Naive thymus-derived CD4-positive, alpha-beta T cell (primary cell): Measurements from ENCODE around the gene RNASE7. TPM values are rescaled to one million over a fixed set of nuclear protein-coding genes. Genes with fewer than 3 reads are reported as not detected.
A peak's percentile ranks its signal among the peaks of the same experiment; 100 is the strongest.

Experiments
- ATAC-seq: fragments of 150-1000 bp; cut with Tn5 transposase; 2 replicates; pipeline ENCODE4 v1.10.0; 2021; ENCODE audit warnings: mild to moderate bottlenecking, moderate library complexity
- CTCF ChIA-PET: fragments of 350-600 bp; sonication (Branson Sonifier 250); formaldehyde crosslinking; loops from one replicate; lab custom pipeline; 2021; ENCODE audit warnings: antibody characterized with exemption; lab: Charles Lee
- POLR2A ChIA-PET: fragments of 350-600 bp; sonication (Branson Sonifier 250); formaldehyde crosslinking; loops from one replicate; lab custom pipeline; 2021; ENCODE audit warnings: antibody characterized with exemption, inconsistent platforms; lab: Charles Lee
- DNase-seq, 9 donors: peaks; one replicate each; pipeline versions ENCODE4 v3.0.0 to v3.0.0-alpha.2; 2020 to 2022; ENCODE audit warnings: mixed read lengths in 1 of 9
- H3K27ac ChIP-seq: one replicate; pipeline ENCODE4 v1.7.0; 2013; ENCODE audit warnings: mild to moderate bottlenecking, low read depth, low read length, moderate library complexity
- H3K27me3 ChIP-seq, 2 donors: one replicate each; pipeline ENCODE4 v1.7.0; 2013; ENCODE audit warnings: low read length in 2 of 2, mild to moderate bottlenecking in 2 of 2, moderate library complexity in 2 of 2; ENCODE audit not compliant: control insufficient read depth in 2 of 2, insufficient read depth in 2 of 2
- H3K36me3 ChIP-seq, 3 experiments: 1 replicate in 2 of 3; 2 replicates in 1 of 3; pipeline ENCODE4 v1.7.0; 2013; ENCODE audit warnings: low read length in 3 of 3, mild to moderate bottlenecking in 3 of 3, moderate library complexity in 1 of 3; ENCODE audit not compliant: insufficient read depth in 3 of 3, control insufficient read depth in 2 of 3
- H3K4me1 ChIP-seq, 2 donors: one replicate each; pipeline ENCODE4 v1.7.0; 2013; ENCODE audit warnings: low read length in 2 of 2, mild to moderate bottlenecking in 2 of 2, moderate library complexity in 1 of 2; ENCODE audit not compliant: control insufficient read depth in 2 of 2, insufficient read depth in 2 of 2
- H3K4me3 ChIP-seq: 2 replicates; pipeline ENCODE4 v1.7.0; 2013; ENCODE audit warnings: mild to moderate bottlenecking, low read length
- H3K9me3 ChIP-seq, 3 experiments: 1 replicate in 2 of 3; 2 replicates in 1 of 3; pipeline ENCODE4 v1.7.0; 2013; ENCODE audit warnings: low read length in 3 of 3; ENCODE audit not compliant: control insufficient read depth in 2 of 3
- H3K27ac Mint-ChIP-seq, 9 donors: one replicate each; pipeline ENCODE4 v1.8.0; 2020 to 2022; ENCODE audit warnings: mixed read lengths in 9 of 9, mild to moderate bottlenecking in 8 of 9, moderate library complexity in 5 of 9, inconsistent platforms in 2 of 9
- H3K27me3 Mint-ChIP-seq, 5 donors: one replicate each; pipeline ENCODE4 v1.8.0; 2021 to 2022; ENCODE audit warnings: mixed read lengths in 5 of 5, mild to moderate bottlenecking in 1 of 5
- H3K36me3 Mint-ChIP-seq, 5 donors: one replicate each; pipeline ENCODE4 v1.8.0; 2020 to 2022; ENCODE audit warnings: mixed read lengths in 5 of 5, mild to moderate bottlenecking in 3 of 5, inconsistent platforms in 1 of 5
- H3K4me1 Mint-ChIP-seq, 7 donors: one replicate each; pipeline ENCODE4 v1.8.0; 2020 to 2022; ENCODE audit warnings: mixed read lengths in 7 of 7, mild to moderate bottlenecking in 3 of 7, inconsistent platforms in 1 of 7
- H3K4me3 Mint-ChIP-seq, 10 donors: one replicate each; pipeline ENCODE4 v1.8.0; 2020 to 2022; ENCODE audit warnings: mild to moderate bottlenecking in 10 of 10, mixed read lengths in 10 of 10, moderate library complexity in 6 of 10, inconsistent platforms in 2 of 10
- H3K9me3 Mint-ChIP-seq, 11 donors: one replicate each; pipeline ENCODE4 v1.8.0; 2020 to 2022; ENCODE audit warnings: mixed read lengths in 11 of 11, mild to moderate bottlenecking in 4 of 11, inconsistent platforms in 1 of 11, moderate library complexity in 1 of 11
- intact Hi-C, 2 donors: fragments of 100-400 bp; cut with micrococcal nuclease; formaldehyde crosslinking; loops; one replicate each; pipeline ENCODE4 v1.15.1; 2023
- polyA plus RNA-seq, 2 donors: library from polyadenylated mRNA; unstranded; fragments of 300-500 nt; fragmentation: Illumina TruSeq; gene quantifications; one replicate each; pipeline ENCODE4 v1.2.3, GENCODE V29; 2021
- total RNA-seq, 6 experiments: library from RNA in 5 of 6; stranded (reverse) in 5 of 6; gene quantifications; 1 replicate in 5 of 6; 2 replicates in 1 of 6; pipeline ENCODE4 v1.2.3 and lab custom pipeline; 2021 to 2026

The RNASE7 gene
- total and polyA plus RNA-seq, 7 experiments from 2014 or later: not detected

DNA sequence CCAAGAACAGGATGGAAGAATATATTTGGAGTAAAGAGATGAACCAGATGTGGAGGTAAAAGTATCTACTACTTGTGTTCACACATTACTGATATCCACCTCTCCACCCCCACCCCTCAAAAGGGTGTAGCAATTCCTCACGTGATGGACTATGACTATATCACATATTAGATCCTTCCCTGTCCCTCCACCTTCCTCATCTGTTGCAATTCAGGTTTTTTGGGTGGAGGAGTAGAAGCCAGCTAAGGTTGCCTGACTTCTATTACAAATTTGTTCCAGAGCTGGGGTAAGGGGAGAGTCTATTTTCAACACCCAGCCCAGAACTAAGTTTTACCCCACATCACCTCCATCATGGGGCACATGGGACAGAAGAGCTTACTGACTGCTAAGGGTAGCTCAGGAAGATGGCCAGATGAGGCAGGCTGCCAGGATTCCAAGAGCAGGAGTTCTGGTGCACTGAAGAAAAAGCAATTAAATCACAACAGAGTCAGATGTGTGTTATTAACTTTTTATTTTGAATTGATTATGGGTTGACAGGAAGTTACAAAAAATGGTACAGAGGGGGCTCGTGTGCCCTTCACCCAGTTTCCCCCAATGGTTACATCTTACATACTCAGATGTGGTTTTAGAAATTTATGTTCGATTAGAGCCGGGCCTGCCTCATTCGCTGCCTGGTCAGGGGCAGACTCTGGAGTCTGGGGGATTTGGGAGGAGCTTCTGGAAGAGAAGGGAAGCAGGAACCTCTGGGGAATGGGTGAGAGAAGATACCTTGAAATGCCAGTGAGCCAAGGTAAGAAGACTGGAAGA is 9.6 kb upstream of the RNASE7 start:
- H3K4me3 Mint-ChIP-seq: no peak overlapping the region
- H3K36me3 ChIP-seq: no peaks in the 10 kb centered on the region
- H3K27ac ChIP-seq: no peak overlapping the region
- H3K27me3 ChIP-seq: no peaks in the 10 kb centered on the region
- H3K4me1 ChIP-seq: no peaks in the 10 kb centered on the region
- no peak overlapping the region for H3K4me3 ChIP-seq
- no peak for ATAC-seq
- POLR2A ChIA-PET: no interaction called here
- H3K9me3 Mint-ChIP-seq: no peaks in the 10 kb centered on the region
- DNase-seq: no peak
- no peaks in the 10 kb centered on the region for H3K36me3 Mint-ChIP-seq
- CTCF ChIA-PET: interaction anchor here (1.5 to 10.2 kb wide), 3 partner anchors 8 to 60 kb away, joined by 4 to 99 read pairs (median 5); no protein-coding TSS in a partner anchor
- H3K27me3 Mint-ChIP-seq: peaks cover 0 to 25% (median 0%) of the 10 kb centered on the region in 5 donors
- intact Hi-C loops: no loop called here
- no peaks in the 10 kb centered on the region for H3K9me3 ChIP-seq
- no peak overlapping the region for H3K27ac Mint-ChIP-seq
- H3K4me1 Mint-ChIP-seq: no peaks in the 10 kb centered on the region

DNA sequence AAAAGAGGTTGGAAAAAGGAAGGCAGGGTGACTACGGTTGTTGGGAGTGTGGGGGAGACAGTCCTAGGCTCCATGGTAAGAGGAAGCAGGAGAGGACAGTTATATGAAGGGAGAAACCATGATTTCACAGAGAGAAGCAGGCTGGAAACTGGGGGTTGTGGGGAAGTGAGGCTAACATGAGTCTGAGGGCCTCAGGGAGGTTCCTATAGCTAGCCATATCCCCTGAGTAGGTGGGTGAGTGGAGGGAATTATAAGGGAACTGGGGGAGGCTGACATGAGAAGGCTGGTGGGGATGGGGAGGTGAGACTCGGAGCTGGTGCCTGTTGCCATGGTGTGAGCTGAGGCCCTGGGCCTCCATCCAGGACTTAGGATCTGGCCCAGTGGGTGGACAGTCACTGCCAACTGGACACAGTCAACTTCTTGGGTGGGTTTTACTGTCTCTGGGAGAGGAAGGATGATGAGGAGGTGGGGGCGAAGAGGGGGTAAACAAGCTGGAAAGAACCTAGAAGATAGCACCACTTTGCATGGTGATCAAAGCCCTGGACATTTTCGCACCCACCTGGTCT is 8.9 kb upstream of the RNASE7 start:
- ATAC-seq: no peak
- no peak overlapping the region for H3K4me3 ChIP-seq
- no peak for DNase-seq

DNA sequence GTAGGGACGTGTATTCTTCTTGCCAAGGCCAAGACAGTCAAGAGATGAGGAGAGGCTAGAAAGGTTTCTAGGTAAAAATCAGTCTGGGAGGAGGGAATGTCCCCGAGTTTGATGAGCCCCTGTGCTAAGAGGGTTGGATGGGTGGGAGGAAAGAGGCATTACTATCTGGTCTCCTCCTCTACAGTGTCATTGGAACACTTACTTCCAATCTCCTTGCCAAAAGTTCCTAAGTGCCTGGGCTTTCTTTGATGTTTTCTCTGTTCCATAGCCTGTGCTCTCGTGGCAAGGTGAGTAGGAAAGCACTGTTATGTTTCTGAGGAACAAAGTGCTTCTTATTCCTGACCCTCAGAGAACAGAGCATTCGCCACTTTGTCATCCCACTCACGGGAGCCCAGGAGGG is 7.5 kb upstream of the RNASE7 start, which contains the start of gene RNASE13:
Gene RNASE13 (minus strand): TSS at position 101 of the 400 bp plus-strand sequence. CDS start 519 bp downstream, outside the sequence.
- H3K27me3 Mint-ChIP-seq: peaks cover 0 to 33% (median 0%) of the 10 kb centered on the region in 5 donors
- ChIA-PET CTCF (interaction anchor here (1.0 to 10.2 kb wide), 4 partner anchors 8 to 23 kb away, joined by 3 to 99 read pairs (median 4); no protein-coding TSS in a partner anchor), POLR2A (interaction anchor here (1.3 kb wide), 1 partner anchor 11 kb away, joined by 4 read pairs; no protein-coding TSS in a partner anchor)
- H3K27me3 ChIP-seq: no peaks in the 10 kb centered on the region
- no peak within 1 kb of the TSS for H3K27ac ChIP-seq
- H3K4me3 ChIP-seq: no peak within 1 kb of the TSS
- H3K4me3 Mint-ChIP-seq: no peak within 1 kb of the TSS
- H3K4me1 Mint-ChIP-seq: no peaks in the 10 kb centered on the region
- no peaks in the 10 kb centered on the region for H3K9me3 Mint-ChIP-seq
- peak within 1 kb of the TSS in 1 of 9 donors; percentile 57 for H3K27ac Mint-ChIP-seq
- DNase-seq (no peak), ATAC-seq (no peak)
- H3K9me3 ChIP-seq: no peaks in the 10 kb centered on the region
- H3K36me3 Mint-ChIP-seq: no peaks in the 10 kb centered on the region
- H3K4me1 ChIP-seq: no peaks in the 10 kb centered on the region
- intact Hi-C loops: no loop called here
- H3K36me3 ChIP-seq: no peaks in the 10 kb centered on the region

More for the DNA sequence above, 8.9 kb upstream of the RNASE7 start:
- Histone ChIP-seq H3K4me1 (no peaks in the 10 kb centered on the region), H3K36me3 (no peaks in the 10 kb centered on the region), H3K27ac (no peak overlapping the region), H3K9me3 (no peaks in the 10 kb centered on the region), H3K27me3 (no peaks in the 10 kb centered on the region)
- intact Hi-C loops: no loop called here
- H3K27ac Mint-ChIP-seq: no peak overlapping the region
- H3K36me3 Mint-ChIP-seq: no peaks in the 10 kb centered on the region
- no peak overlapping the region for H3K4me3 Mint-ChIP-seq
- H3K9me3 Mint-ChIP-seq: no peaks in the 10 kb centered on the region
- ChIA-PET CTCF (interaction anchor here (2.0 to 10.2 kb wide), 2 partner anchors 17 to 59 kb away, joined by 5 to 99 read pairs; no protein-coding TSS in a partner anchor), POLR2A (interaction anchor here (0.6 to 1.3 kb wide), 2 partner anchors 9 to 13 kb away, joined by 3 to 4 read pairs; no protein-coding TSS in a partner anchor)
- no peaks in the 10 kb centered on the region for H3K4me1 Mint-ChIP-seq
- peaks cover 0 to 30% (median 0%) of the 10 kb centered on the region in 5 donors for H3K27me3 Mint-ChIP-seq

DNA sequence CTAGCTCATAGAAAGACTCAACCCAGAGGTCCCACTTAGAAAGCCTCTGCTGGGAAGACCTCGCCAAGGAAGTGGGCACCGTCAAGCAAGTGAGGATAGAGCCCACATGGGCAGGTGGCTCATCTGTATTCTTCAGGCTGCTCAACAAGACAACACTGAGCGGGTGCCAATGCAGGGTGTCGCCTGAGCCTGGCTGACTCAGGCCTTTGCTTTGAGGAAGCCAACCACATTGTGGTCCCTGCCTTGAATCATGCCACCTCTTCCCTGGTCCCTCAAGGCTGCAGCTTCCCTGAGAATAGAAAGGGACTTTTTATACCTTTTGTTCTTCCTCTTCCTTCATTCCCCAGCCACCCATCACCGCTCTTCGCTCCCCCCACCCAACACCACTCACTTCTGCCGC is 5.4 kb upstream of the RNASE7 start:
- no peaks in the 10 kb centered on the region for H3K4me1 ChIP-seq
- no peak overlapping the region for H3K4me3 Mint-ChIP-seq
- H3K27ac ChIP-seq: no peak overlapping the region
- H3K4me3 ChIP-seq: no peak overlapping the region
- H3K9me3 Mint-ChIP-seq: no peaks in the 10 kb centered on the region
- ATAC-seq (no peak), DNase-seq (no peak)
- H3K27me3 Mint-ChIP-seq: peaks cover 0 to 29% (median 0%) of the 10 kb centered on the region in 5 donors
- no peak overlapping the region for H3K27ac Mint-ChIP-seq
- intact Hi-C loops: no loop called here
- no peaks in the 10 kb centered on the region for H3K36me3 Mint-ChIP-seq
- H3K27me3 ChIP-seq: no peaks in the 10 kb centered on the region
- ChIA-PET CTCF (interaction anchor here (1.2 to 10.2 kb wide), 2 partner anchors 20 to 25 kb away, joined by 3 to 99 read pairs; no protein-coding TSS in a partner anchor), POLR2A (no interaction called here)
- H3K36me3 ChIP-seq: no peaks in the 10 kb centered on the region
- H3K4me1 Mint-ChIP-seq: no peaks in the 10 kb centered on the region
- H3K9me3 ChIP-seq: no peaks in the 10 kb centered on the region

DNA sequence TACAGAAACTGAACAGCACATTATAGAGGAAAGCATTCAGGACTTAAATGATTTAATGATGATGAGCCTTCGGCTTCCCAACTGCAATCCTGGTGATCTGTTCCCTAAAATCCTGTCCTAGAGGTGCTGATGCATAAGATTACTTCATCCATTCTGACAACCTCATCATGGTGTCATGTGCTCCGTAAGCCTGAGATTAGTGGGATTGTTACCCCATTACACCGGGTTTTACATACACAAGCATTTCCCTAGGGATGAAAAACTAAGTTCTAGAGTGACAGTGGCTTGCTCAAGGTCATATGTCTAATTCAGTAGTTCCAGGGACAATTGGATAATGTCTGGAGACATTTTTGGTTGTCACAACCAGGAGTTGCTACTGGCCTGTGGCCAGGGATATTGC is 5.0 kb upstream of the RNASE7 start:
- H3K9me3 ChIP-seq: no peaks in the 10 kb centered on the region
- ATAC-seq: no peak
- DNase-seq: no peak
- H3K4me1 ChIP-seq: no peaks in the 10 kb centered on the region
- H3K36me3 ChIP-seq: no peaks in the 10 kb centered on the region
- no peak overlapping the region for H3K4me3 ChIP-seq
- no peaks in the 10 kb centered on the region for H3K36me3 Mint-ChIP-seq
- no peak overlapping the region for H3K27ac Mint-ChIP-seq
- ChIA-PET POLR2A (no interaction called here), CTCF (interaction anchor here (10.2 kb wide), 1 partner anchor 21 kb away, joined by 99 read pairs; no protein-coding TSS in a partner anchor)
- intact Hi-C loops: no loop called here
- H3K27ac ChIP-seq: no peak overlapping the region
- H3K27me3 ChIP-seq: no peaks in the 10 kb centered on the region
- H3K9me3 Mint-ChIP-seq: no peaks in the 10 kb centered on the region
- no peak overlapping the region for H3K4me3 Mint-ChIP-seq
- no peaks in the 10 kb centered on the region for H3K4me1 Mint-ChIP-seq
- peaks cover 0 to 31% (median 2%) of the 10 kb centered on the region in 5 donors for H3K27me3 Mint-ChIP-seq

DNA sequence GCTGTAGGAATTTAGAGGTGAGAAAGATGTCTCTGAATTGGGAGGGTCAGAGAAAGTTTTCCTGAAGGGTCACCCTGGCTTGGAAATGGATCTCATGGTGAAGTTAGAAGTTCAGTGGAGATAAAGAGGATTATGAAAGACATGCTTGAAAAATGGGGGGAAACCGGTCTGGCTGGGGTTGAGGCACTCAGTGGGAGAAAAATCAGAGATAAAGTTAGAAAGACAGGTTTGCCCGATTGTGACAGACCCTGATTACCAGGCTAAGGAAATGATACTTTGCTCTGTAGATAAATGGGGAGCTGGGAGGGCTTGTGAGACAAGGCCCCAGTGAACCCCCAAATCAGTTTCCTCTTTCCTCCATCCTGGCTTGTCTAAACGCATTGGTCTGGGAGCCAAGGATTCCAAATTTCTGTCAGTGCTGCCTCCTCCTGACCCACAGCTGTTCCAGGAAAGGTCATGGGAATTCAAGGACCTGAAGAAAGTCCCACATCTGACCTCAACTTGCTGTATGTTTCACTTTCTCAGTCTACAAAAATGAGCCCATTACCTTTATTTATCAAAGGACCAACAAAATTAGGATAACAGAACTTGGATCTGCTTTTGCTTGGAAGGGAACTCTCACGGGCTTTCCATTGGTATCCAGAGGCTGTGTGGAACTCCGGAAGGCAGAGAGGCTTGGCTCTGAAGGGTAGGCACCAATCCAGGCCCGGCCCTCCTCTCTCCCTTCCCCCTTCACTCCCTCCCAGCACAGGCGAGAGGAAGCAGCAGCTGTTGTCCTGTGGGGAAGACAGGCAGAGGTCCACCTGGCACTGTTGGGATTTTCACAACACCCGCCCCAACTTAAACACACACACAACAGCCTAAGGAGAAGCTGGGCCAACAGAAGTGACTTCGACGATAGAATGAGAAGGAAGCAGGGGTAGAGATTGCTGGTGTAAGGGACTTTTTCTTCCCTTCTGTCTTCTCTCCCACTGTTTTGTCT is 3.4 kb upstream of the RNASE7 start:
- Mint-ChIP-seq H3K36me3 (no peaks in the 10 kb centered on the region), H3K4me1 (peaks cover 0 to 2% (median 0%) of the 10 kb centered on the region in 7 donors), H3K27me3 (peaks cover 3 to 31% (median 8%) of the 10 kb centered on the region in 5 donors), H3K27ac (no peak overlapping the region), H3K4me3 (no peak overlapping the region), H3K9me3 (no peaks in the 10 kb centered on the region)
- Histone ChIP-seq H3K27ac (no peak overlapping the region), H3K9me3 (no peaks in the 10 kb centered on the region), H3K27me3 (no peaks in the 10 kb centered on the region), H3K4me1 (no peaks in the 10 kb centered on the region), H3K4me3 (no peak overlapping the region), H3K36me3 (no peaks in the 10 kb centered on the region)
- ChIA-PET POLR2A (interaction anchor here (2.8 kb wide), 1 partner anchor 24 kb away, joined by 21 read pairs; no protein-coding TSS in a partner anchor), CTCF (interaction anchor here (0.6 to 4.5 kb wide), 5 partner anchors 23 to 519 kb away, joined by 3 to 178 read pairs (median 6); no protein-coding TSS in a partner anchor)
- intact Hi-C loops: no loop called here
- DNase-seq: no peak
- ATAC-seq: no peak
